IPS-15b (cell line): Measurements from ENCODE around the gene CD82.
"Not testable (repeated sequence)": the region's sequence is repeated elsewhere in the genome, so short reads cannot be mapped to it uniquely, and the experiment has no call there.

Experiments
- H3K27me3 ChIP-seq: one replicate; pipeline ENCODE4 v1.6.1; 2013; ENCODE audit warnings: low read length; ENCODE audit not compliant: control insufficient read depth, insufficient read depth
- H3K36me3 ChIP-seq: one replicate; pipeline ENCODE4 v1.6.1; 2013; ENCODE audit warnings: low read length; ENCODE audit not compliant: control insufficient read depth, insufficient read depth
- H3K4me1 ChIP-seq: one replicate; pipeline ENCODE4 v1.6.1; 2013; ENCODE audit warnings: mild to moderate bottlenecking, low read length; ENCODE audit not compliant: control insufficient read depth, insufficient read depth
- H3K4me3 ChIP-seq: one replicate; pipeline ENCODE4 v1.5.1; 2013; ENCODE audit warnings: low read depth, low read length
- H3K9ac ChIP-seq: one replicate; pipeline ENCODE4 v1.6.1; 2013; ENCODE audit warnings: low read depth, mild to moderate bottlenecking, low read length
- H3K9me3 ChIP-seq: one replicate; pipeline ENCODE4 v1.6.1; 2013; ENCODE audit warnings: mild to moderate bottlenecking, low read length; ENCODE audit not compliant: control insufficient read depth, insufficient read depth

CD82 gene

DNA sequence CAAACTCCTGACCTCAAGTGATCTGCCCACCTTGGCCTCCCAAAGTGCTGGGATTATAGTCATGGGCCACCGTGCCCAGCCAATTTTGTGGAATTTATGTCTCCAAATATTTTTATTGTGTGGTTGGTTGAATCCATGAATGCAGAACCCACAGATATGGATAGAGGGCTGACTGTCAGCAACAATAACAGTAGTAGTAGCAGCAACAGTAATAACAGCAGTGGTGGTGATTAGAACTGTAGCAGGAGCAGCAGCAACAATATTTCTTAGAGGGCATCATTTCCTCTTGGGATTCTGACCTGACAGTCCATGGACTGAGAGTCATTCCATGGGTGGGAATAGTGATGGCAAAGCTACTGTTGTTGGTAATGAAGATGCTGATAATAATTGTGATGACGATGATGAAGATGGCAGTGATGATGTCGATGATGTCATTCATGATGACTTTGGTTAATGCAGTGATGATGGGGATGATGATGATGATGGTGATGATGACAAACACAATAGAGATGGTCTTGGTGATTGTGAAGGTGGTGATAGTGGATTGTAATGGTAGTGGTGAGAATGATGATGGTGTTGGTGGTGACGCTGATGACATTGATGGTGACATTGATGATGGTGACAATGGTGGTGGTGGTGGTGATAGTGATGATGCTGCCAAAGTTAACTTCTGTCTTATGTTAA, 13.9 kb upstream of the CD82 start:
- H3K27me3 ChIP-seq, result no peaks in the 10 kb centered on the region
- H3K36me3 ChIP-seq, result no peaks in the 10 kb centered on the region
- no peak overlapping the region for H3K4me3 ChIP-seq
- H3K9ac ChIP-seq, result no peak overlapping the region
- H3K9me3 ChIP-seq, result no peaks in the 10 kb centered on the region
- H3K4me1 ChIP-seq, result no peaks in the 10 kb centered on the region

- Histone ChIP-seq H3K36me3 (no peaks in the 10 kb centered on the region), H3K9ac (no peak overlapping the region), H3K27me3 (no peaks in the 10 kb centered on the region), H3K4me1 (peaks cover 11% of the 10 kb centered on the region), H3K4me3 (no peak overlapping the region), H3K9me3 (no peaks in the 10 kb centered on the region)
Observed at GRCh38 chr11:44555031-44555800, 10.2 kb upstream of the CD82 start.

DNA sequence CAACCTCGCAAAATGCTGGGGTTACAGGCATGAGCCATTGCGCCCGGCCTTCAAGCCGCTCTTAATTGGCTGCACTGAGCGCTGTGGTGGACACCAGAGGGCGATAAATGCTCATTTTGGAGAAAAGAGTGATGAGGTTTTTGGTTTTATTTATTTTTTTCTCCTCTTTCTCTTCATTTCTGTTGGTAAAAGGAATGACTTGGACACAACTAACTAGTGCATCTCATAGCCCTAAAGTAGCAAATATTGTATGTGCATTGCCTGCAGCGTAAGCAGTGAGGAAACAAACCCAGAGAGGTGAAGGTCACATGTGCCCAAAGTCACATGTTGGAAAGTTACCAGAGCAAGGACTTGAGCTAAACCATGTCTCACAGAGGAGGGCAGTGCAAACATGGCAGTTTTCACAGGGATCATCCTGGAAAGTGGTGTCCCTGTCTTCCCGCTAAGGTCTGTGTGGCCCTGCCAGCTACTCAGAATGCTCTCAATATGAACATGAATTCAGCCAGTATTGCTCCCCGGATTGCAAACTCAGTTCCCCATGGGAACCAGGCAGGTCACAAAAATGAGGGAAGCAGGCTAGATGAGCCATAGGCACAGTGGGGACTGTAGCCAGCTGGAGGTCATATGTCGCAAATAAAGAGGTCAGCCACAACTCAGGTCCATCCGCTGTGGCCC, 8.6 kb upstream of the CD82 start:
- H3K9me3 ChIP-seq, result no peaks in the 10 kb centered on the region
- H3K4me1 ChIP-seq, result peaks cover 11% of the 10 kb centered on the region
- H3K4me3 ChIP-seq, result no peak overlapping the region
- H3K36me3 ChIP-seq, result no peaks in the 10 kb centered on the region
- no peak overlapping the region for H3K9ac ChIP-seq
- peaks cover 6% of the 10 kb centered on the region for H3K27me3 ChIP-seq

- Histone ChIP-seq H3K9me3 (no peaks in the 10 kb centered on the region), H3K27me3 (peaks cover 8% of the 10 kb centered on the region), H3K36me3 (no peaks in the 10 kb centered on the region), H3K4me3 (no peak overlapping the region), H3K9ac (no peak overlapping the region), H3K4me1 (peaks cover 11% of the 10 kb centered on the region)
Observed at GRCh38 chr11:44557464-44557863, 8.0 kb upstream of the CD82 start.

GRCh38 chr11:44559207-44559939, 6.1 kb upstream of the CD82 start:
- peaks cover 21% of the 10 kb centered on the region for H3K27me3 ChIP-seq
- H3K9me3 ChIP-seq, result no peaks in the 10 kb centered on the region
- H3K36me3 ChIP-seq, result no peaks in the 10 kb centered on the region
- H3K4me3 ChIP-seq, result no peak overlapping the region
- no peak overlapping the region for H3K9ac ChIP-seq
- H3K4me1 ChIP-seq, result peaks cover 13% of the 10 kb centered on the region

DNA sequence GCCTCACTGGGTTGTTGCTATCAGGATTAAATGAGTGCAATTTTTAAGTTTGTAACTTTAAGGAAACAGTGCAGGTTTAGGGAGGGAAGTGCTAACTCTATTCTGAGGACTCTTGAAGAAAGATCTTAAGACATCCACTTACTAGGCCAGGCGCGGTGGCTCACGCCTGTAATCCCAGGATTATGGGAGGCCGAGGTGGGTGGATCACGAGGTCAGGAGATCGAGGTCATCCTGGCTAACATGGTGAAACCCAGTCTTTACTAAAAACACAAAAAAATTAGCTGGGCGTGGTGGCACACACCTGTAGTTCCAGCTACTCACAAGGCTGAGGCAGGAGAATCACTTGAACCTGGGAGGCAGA, 5.5 kb upstream of the CD82 start:
- H3K9ac ChIP-seq, H3K4me3 ChIP-seq, H3K9me3 ChIP-seq, H3K36me3 ChIP-seq: not testable (repeated sequence)
- Histone ChIP-seq H3K27me3 (peaks cover 23% of the 10 kb centered on the region), H3K4me1 (peaks cover 17% of the 10 kb centered on the region)

- Histone ChIP-seq H3K36me3 (no peaks in the 10 kb centered on the region), H3K9me3 (no peaks in the 10 kb centered on the region), H3K4me1 (peaks cover 17% of the 10 kb centered on the region), H3K27me3 (peaks cover 30% of the 10 kb centered on the region), H3K9ac (no peak overlapping the region), H3K4me3 (no peak overlapping the region)
Observed at GRCh38 chr11:44561275-44561805, 4.1 kb upstream of the CD82 start.

- no peak overlapping the region for H3K4me3 ChIP-seq
- no peak overlapping the region for H3K9ac ChIP-seq
- peaks cover 13% of the 10 kb centered on the region for H3K4me1 ChIP-seq
- H3K36me3 ChIP-seq, result no peaks in the 10 kb centered on the region
- peaks cover 38% of the 10 kb centered on the region for H3K27me3 ChIP-seq
- H3K9me3 ChIP-seq, result no peaks in the 10 kb centered on the region
Observed at GRCh38 chr11:44561964-44562734, 3.3 kb upstream of the CD82 start.

DNA sequence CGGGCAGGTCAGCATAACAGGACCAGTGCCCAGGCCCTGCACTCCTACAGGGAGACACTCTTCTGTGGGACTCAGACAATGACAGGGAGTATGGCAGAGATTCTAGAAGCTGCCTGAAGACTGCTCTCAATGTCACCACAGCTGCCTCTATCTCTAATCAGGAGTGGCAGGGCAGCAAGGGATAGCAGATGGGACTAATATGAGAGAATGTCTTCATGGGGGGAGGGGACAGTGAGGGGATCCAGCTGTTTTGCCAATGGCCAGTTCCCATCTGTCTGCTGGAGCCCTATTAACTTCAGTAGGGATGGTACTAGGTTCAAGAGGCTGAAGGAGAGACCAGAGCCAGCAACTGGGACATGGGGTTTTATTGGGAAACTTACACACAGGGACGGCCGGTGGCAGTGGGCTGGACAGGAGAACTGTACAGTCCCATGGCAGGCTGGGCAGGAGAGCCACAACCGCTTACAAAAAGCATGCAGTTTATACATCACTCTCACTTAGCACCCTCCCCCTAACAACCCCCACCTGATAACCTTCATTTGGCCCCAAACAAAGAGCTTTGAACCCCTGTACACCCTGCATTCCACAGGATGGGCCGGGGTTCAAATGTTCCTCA, 2.5 kb upstream of the CD82 start:
- Histone ChIP-seq H3K4me1 (peaks cover 13% of the 10 kb centered on the region), H3K9ac (no peak overlapping the region), H3K36me3 (no peaks in the 10 kb centered on the region), H3K4me3 (no peak overlapping the region), H3K27me3 (peaks cover 39% of the 10 kb centered on the region), H3K9me3 (no peaks in the 10 kb centered on the region)

- H3K27me3 ChIP-seq, result peaks cover 39% of the 10 kb centered on the region
- H3K36me3 ChIP-seq, result no peaks in the 10 kb centered on the region
- peaks cover 13% of the 10 kb centered on the region for H3K4me1 ChIP-seq
- no peak overlapping the region for H3K9ac ChIP-seq
- no peak overlapping the region for H3K4me3 ChIP-seq
- H3K9me3 ChIP-seq, result no peaks in the 10 kb centered on the region
Observed at GRCh38 chr11:44563711-44564110, 1.8 kb upstream of the CD82 start.
